Kasumi-1 (cell line): ENCODE results near the gene ARFGAP1.

Experiments
- DNase-seq, 2 experiments: peaks; one replicate each; lab custom pipeline; 2025; lab: John Stamatoyannopoulos, UW

ARFGAP1 gene

DNA sequence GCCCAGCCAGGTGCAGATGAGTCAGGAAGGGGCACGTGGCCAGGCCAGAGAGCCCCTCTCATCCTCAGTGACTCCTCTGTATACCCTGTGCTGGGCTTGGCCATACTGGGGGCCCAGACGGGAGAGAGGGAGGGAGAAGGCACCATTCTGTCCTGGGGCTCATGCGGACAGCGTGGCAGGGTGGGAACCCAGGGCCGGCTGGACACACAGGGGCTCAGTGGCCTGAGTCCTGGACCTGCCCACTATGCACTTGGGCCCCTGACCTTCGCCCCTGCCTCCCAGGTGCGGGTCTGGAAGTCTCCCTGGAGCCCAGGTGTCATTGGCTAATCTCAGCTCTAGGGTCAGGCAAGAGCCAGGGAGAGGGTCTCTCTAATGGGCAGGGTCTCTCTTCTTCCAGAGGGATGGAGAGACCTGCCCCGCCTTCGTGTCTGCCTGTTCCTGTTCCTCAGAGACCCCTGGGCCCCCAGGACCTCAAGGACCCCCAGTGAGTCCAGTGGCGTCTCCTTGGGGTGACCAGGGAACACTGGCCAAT is 48.1 kb downstream of the ARFGAP1 start:
- DNase-seq, result no peak

DNA sequence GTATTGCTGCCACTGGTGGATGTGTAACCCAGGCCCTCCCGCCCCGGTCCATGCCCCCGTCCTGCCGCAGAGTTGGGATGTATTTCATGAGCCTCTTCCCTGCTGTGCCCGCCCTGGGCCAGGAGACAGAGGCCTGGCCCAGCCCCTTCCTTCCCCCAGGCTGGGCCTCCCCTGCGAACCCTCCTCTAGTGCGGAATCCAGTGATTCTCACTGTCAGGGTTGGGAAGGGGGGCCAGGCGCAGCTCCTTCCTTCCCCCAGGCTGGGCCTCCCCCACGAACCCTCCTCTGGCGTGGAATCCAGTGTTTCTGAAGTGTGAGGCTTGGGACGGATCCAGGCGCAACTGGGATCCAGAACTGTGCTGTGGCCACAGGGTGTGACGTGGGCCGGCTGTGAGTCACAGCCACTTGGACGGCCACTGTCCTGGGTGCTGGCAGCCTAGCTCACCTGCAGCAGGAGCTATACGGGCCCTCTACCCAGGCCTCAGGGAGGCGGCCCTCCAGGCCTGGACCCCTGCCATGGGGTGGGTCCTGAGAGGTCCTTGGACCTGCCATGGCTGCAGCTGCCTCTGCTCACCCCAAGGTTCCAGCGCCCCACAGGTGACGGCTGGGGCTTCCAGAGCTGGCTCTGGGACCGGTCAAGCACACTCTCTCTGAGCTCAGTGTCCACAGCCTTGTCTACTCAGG is 48.7 kb downstream of the ARFGAP1 start:
- DNase-seq, result no peak

DNA sequence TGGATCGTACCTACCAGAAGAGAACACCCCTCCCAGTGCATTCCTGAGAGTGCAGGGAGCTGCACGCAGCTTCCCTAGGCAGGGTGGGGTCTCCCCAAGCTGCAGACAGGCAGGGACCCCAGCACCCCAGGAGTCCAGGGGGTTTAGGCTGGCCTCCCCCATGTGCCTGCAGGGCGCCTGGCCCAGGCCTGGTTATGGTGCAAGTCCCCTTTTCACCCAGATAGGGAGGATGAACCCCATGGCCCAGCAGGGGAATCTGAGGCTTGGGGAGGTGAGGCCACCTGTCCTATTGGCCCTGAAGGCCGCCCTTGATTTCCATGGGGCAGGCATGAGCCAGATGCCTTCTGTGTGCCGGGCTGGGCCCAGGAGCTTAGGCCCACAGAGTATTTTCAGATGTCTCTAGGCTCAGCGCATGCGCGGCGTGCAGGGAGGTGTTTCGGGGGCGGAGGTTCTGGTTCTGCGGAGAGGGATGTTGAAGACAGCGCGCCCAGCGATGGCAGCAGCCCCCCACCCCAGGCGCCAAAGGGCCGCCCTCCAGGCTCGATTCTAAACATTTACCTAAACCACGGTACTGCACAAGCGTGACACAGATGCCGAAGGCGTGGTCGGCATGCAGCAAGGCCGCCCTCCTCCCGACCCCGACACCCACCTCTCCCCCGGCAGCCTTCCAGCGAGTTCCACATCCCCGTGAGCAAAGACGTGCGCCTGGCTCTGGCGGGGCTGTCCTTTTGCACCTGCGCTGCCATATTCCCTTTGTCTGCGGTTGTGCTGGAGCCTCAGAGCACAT is 49.7 kb downstream of the ARFGAP1 start:
- DNase-seq, result no peak

DNA sequence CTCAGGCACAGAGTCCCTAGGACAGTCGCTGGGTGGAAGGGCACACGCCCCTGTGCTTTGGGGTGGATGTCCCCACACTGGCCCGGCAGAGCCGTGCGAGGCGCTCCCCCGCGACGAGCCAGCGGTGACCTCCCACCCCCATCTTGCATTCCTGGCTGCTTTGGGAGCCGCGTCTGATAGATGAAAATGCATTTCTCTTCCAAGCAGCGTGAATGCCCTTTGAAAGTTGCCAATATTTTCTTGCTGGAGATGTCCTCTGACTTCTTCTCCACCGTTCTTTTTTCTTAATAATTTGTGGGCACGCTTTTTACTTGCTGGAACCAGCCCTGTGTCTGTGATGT is 50.3 kb downstream of the ARFGAP1 start:
- DNase-seq, result no peak

DNA sequence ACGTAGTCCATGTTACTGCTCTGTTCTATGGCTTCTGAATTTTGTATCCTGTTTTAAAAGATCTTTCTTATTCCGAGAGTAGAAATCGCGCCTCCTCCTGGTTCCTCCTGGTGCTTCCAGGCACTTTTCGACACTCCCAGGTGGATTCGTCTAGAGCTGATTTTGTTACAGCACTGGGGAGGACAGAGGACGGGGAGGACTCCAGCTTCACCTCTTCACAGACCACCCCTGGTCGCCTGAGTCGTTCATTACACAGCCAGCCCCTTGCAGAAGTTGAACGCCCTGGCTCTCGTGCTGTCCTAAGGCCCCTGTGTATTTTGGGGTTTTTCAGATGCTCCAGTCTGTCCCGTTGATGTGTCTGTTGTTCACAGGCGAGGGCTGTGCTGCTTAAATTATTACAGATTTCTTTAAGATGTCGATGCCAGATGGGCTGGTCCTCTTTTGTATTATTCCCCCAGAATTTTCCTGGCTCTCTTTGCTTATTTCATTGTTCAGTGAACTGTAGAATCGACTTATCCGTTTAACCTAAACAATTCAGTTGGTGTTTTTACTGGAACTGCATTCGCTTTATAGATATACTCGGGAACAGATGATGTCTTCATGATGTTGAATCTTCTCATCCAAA is 50.9 kb downstream of the ARFGAP1 start:
- no peak for DNase-seq

DNA sequence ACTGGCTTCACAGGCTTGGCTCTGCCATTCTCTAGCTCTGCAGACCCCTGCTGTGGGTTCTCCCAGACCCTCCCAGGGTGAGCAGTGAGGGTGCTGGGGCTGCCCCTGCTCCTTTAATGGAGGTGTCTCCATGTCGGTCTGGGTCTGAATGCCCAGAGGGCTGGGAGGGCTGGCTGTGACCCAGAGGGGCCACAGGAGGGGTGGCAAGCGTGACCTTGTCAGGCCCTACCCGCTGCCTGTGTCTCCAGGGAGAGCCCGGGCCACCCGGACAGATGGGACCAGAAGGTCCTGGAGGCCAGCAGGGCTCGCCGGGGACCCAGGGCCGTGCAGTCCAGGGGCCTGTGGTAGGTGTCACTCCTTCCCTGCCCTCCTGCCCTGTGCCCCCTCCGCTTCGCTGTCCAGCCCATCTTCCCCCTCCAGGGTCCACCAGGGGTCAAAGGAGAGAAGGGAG is 52.4 kb downstream of the ARFGAP1 start:
- no peak for DNase-seq

DNA sequence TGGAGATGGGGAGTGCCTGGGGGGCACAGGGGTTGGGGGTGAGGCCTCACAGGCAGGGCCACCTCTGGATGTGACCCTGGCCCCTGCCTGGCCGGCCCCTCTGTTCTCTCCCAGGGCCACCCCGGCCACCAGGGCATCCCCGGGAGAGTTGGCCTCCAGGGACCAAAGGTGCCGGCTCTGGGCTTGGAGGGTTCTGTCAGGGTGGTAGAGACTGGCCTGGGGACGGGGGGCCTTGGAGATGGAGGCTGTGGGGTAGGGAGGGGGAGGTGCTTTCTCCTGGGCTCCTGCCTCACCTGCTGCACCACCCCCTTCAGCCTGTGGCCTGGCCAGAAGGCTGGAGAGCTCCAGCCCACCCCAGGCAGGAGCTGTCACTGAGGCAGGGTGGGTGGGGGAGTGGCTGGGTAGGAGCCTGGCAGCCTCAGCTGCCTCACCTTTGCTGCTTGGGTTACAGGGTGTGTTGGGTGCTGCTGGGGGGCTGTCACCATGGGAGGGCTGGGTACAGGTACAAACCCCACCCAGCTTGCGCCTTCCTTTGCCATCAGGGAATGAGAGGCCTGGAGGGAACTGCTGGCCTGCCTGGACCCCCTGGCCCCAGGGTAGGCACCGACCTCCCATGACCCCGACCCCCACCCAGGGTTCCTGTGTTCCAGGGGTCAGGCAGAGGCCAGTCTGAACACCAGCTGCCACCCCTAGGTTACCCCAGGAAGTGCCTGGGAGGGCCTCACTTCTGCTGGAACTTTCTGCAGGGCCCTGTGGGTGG is 53.1 kb downstream of the ARFGAP1 start:
- DNase-seq, result no peak

DNA sequence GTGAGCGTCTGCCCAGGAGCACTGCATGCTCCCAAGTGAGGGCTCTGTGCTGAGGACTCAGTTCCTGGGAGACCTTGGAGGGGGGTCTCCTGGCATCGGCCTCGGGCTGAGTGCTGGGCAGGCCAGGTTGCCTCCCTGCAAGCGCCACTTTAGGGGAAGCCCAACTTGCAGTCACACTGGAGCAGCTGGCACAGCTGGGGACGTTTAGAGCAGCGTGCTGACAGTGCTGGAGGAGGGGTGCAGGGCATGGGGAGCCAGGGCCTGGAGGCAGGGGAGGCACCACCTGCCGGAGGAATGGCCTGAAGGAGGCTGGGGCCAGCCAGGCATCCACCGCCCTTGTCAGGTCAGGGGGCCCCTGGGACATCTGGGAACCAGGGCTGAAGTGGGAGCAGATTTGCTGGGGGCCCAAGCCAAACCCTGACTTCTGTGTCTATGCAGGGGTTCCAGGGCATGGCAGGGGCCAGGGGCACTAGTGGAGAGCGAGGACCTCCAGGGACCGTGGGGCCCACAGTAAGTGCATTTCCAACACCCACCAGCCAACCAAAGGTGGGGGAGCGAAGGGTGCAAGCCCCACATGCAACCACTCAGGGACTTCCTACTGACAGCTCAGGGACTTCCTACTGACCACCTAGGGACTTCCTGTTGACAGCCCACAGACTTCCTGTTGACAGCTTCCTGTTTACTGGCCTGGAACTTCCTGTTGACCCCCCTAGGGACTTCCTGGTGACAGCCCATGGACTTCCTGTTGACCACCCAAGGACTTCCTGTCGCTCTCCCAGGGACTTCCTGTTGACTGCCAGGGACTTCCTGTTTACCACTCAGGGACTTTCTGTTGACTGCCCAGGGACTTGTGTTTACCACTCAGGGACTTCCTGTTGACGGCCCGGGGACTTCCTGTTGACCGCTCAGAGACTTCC is 54.0 kb downstream of the ARFGAP1 start:
- DNase-seq, result no peak

DNA sequence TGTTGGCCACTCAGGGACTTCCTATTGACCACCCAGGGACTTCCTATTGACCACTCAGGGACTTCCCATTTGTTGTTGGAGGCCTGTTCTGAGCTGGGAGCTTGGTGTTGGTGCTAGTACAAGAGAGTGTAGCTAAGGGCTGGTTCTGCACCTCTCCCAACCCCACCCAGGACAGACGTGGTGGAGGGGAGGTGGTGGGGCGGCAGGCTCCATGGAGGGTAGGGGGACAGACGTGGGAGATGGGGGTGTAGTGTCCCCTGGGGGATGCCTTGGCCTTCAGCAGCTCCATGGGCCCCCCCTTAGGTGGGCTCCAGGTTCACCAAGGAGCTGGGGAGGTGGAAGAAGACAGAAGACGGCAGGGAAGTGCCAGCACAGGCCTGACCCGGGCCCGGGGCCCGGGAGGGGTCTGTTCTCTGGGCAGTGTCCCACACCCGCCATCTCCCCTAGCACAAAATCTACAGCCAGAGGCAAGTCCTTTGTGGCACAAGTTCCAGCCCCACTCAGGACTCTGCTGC is 54.7 kb downstream of the ARFGAP1 start:
- no peak for DNase-seq

DNA sequence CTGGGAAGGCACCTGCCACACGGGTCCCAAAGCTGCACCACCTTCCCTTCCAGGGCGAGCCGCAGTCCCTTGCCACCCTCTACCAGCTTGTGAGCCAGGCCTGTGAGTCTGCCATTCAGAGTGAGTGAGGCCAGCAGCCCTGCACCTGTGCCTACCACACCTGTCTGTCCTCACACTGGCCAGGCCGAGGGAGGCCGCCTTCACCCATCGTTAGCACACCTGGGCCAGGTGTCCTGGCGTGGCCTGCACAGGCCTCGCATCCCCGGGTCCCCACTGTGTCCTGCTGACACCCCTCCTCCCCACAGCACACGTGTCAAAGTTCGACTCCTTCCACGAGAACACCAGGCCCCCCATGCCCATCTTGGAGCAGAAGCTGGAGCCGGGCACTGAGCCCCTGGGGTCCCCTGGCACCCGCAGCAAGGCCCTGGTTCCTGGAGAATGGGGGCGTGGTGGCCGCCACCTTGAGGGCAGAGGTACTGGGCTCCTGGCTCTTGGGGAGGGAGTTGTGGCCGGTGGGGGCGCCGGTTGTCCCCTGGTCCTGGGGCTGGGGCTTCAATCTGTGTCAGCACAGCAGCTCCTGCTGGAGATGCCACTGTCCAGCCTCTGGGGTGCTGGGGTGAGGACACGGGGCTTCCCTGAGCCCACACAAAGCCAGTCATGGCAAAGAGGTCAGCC is 55.5 kb downstream of the ARFGAP1 start:
- no peak for DNase-seq

DNA sequence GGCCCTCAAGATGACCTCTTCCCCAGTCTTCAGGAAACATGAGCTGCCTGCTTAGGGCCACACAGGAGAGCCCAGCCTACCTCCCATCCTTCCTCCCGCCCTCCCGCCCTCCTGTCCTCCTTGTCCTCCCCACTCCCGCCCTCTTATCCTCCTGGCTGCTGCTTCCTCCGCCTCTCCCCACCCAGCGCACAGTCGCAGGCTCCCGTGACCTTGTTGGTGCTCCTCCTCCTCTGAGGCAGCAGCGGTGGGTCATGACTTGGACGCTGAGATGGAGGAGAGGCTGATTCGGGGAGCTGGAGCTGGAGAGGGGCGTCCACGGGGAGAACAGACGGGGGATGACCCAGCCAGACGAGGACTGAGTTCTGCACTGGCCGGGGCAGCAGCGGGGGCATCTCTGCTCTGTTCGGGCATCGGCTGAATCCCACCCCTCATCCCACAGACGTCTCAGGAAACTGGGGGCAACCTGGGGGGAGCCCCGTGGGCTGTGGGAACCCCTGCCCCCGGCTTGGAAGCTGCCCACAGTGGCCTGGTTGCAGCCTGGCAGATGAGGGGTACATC is 56.2 kb downstream of the ARFGAP1 start:
- DNase-seq, result no peak

DNA sequence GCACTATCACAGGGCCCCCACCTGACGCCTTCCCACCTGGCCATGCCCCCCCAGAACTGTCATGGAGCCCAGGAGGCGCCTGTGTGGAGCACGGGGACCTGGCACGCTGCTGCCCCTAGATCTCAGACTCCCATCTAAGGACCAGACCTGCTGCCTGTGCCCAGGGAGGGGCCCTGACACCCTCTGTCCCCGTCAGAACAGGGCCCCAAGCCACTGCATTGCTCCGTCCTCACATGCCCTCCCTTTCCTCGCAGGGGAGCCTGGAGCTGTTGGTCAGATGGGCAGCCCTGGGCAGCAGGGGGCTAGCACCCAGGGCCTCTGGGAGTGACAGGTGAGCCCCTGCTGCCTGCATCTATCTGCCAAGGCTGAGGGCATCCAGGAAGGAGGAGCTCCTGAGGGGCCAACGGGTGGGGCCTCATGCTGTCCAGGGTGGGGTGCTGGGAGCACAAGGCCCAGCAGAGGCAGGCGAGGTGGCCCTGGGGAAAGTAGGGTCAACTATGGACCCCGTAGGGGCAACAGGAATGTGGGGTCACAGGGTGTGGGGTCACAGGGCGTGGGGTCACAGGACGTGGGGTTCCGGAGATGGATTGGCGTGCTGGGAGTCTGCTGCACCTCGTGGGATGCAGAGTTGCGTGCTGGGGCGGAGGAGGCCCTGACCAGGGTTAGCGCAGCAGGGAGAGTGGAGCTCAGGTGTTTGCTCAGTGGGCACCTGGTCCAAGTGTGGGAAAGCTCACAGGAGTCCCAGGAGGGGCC is 56.9 kb downstream of the ARFGAP1 start:
- no peak for DNase-seq

DNA sequence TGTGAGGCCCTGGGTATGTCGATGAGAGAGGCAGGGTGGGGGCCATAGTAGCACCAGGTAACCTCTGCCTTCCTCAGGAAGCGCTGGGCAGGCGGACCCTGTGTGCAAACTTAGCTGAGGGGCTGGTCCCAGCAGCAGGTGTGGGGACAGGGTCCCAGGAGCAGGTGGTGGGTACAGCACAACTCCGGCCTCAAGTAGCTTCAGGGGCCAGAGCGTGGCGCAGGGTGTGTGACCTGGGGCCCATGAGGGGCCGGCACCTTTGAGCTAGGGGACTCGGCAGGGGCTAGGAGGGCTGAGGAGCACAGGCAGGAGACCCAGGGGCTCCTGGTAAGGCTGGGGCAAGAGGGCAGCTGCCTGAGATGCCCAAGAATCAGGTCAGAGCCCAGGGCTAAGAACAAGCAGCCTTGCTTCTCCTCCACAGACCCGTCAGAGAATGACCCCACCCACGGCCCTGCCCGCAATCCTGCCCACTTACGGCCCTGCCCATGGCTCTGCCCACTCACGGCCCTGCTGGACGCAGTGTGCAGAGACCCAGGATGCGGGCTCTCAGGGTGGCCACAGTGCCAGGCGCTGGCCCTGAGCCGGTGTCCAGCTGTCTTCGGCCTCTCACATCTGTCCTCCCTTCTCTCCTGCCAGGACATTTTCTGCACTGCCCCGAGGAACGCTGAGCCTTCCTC is 57.6 kb downstream of the ARFGAP1 start:
- no peak for DNase-seq

DNA sequence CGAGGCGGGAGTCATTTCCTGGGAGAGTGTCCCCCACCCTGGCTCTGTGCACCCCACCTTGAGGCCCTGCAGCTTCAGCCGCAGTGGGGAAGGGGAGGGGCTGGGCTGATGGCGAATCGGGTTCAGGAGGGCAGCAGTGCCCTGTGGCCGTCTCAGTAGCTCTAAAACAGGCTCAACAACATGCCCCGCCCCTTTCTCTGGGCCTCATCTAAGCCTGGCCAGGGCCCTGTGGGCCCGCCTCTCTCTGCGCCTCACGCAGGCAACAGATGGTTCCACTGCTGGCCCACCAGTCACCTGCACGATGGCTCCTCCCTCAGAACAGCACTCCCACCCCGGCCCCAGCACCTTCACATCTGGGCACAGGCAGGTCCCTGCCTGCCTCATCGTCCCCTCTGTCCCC is 58.3 kb downstream of the ARFGAP1 start:
- no peak for DNase-seq

DNA sequence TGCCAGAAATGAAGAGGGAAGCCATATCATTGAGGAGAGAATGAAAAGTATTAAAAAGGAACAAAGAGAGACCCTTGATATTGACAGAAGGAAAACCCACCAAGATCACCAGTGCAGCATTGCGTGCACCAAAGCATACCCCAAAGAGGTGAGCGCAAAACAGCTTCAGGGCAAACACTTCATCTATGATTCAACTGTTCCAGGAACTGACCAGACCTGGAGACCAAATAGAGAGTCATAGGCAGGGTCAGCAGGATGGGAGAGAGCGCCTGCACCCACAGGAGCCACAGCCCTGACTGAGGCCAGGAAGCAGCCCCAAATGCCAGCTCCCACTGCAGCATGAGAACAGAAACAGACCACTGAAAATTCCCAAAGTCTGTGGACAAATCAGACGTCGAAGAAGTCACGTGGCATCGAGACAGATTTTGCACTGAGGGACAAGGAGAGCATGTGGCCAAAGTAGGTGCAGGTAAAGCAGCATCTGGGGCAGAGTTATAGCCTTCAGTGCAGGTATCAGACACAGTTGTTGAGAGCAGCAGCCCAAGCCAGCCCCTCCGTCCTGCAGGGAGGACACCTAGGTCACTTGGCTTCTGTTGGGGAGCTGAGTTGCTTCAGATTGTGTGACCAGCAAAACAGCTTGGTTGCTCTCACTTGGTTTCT is 59.3 kb downstream of the ARFGAP1 start:
- no peak for DNase-seq

DNA sequence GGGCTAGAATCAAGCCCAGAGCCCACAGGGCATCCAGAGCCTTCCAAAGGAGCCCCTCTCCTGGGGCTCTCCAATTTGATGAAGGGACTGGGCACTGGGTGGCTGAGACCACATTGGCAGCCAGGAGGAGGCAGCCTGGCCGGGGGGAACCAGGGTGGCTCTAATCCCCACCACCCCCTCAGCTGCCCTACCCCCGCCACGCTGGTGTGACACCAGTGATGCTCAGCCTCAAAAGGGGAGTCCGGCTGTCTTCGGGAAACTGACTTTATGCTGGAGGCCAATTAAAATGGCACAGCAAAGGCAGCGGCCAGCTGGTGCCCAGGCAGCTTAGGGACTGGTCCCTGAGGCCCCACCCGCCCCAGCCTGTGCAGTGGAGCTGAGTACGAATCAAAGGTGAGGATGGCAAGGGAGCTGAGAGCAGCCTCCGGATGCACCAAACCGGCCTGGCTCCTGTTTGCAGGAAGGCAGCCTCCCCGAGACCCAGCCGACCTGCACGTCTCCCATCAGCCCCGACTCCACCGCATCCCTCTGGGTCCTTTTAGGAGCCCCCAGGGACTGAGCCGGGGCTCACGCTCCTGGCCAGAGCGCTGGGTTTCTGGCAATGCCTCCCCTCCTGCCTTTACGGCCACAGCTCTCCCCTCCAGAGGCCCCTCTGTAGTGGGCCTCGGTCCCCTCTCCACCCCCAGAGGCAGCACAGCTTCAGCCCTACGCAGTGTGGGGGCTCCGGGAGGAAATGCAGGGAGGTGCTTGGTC is 60.1 kb downstream of the ARFGAP1 start:
- DNase-seq, result no peak

DNA sequence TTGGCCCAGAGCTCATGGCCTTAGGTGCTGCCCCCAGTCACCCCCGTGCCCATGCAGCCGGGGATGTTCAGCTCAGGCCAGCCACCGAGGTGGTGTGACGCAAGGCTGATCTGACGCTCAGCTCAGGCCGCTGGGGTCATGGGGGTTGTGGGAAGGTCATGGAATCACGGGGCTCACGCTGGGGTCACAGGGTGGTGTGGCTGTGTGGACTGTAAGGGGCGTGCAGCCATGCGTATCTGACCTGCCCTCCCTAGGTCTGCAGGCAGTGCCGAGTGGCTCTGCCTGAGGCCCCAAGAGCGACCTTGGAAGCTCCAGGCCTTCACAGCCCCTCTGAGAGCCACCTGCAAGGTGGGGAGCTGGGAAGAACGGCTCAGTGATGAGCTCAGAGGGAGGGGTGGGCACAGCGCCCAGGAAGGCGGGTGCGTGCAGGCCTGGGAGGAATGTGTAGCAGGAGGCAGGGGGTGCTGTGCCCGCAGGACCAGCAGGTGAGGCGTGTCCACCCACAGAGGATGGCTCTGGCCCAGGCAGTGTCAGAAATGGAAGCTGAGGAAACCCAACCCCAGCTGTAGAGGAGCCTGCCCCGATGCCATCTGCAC is 60.7 kb downstream of the ARFGAP1 start:
- DNase-seq, result no peak
